HCT116 (cell line): ENCODE measurements around the gene C1orf167. TPM values are rescaled to one million over a fixed set of nuclear protein-coding genes. Genes with fewer than 3 reads are reported as not detected.

Source experiments
- ATAC-seq: fragments of 200-7000 bp; cut with Tn5 transposase; 2 replicates; pipeline ENCODE4 v1.9.1; 2020; ENCODE audit warnings: mild to moderate bottlenecking, moderate library complexity
- BruUV-seq: library from RNA; stranded (reverse); fragments of 400-500 nt; replicated peaks from 2 replicates; lab custom pipeline; 2021; lab: Mats Ljungman, UMichigan
- CTCF ChIA-PET: fragments of 300-600 bp; sonication (Branson Sonifier 250); formaldehyde crosslinking; loops from one replicate; lab custom pipeline; 2021; ENCODE audit warnings: antibody characterized with exemption; lab: Charles Lee
- POLR2A ChIA-PET: fragments of 300-600, 350-600 bp; sonication (Branson Sonifier 250); formaldehyde crosslinking; loops from one replicate; lab custom pipeline; 2021; ENCODE audit warnings: antibody characterized with exemption; lab: Charles Lee
- RAD21 ChIA-PET, 2 experiments: fragments of 300-600 bp; sonication (Branson Sonifier 250); formaldehyde crosslinking; loops; one replicate each; lab custom pipeline; 2023; ENCODE audit warnings: low total read pairs in 2 of 2; ENCODE audit not compliant: uncharacterized antibody in 2 of 2, unreplicated experiment in 2 of 2, low non-redundant PET in 1 of 2; lab: Charles Lee
- DNase-seq: peaks from one replicate; pipeline ENCODE4 v3.0.0-alpha.2; 2010; ENCODE audit warnings: low read depth, low spot score
- H2AFZ ChIP-seq: fragments of 200-600 bp; shearing (Covaris generic), sonication (generic); 2 replicates; pipeline ENCODE4 v1.6.1; 2017; ENCODE audit warnings: low read depth, mixed run types, mixed read lengths, antibody characterized with exemption, low read length; ENCODE audit not compliant: poor library complexity, severe bottlenecking
- H3K27ac ChIP-seq: 2 replicates; pipeline ENCODE4 v1.5.1; 2012; ENCODE audit warnings: low read depth, low read length
- H3K27me3 ChIP-seq: fragments of 200-600 bp; sonication (generic); 2 replicates; pipeline ENCODE4 v1.6.1; 2016; ENCODE audit warnings: mixed run types, low read length, mixed read lengths; ENCODE audit not compliant: insufficient read depth
- H3K36me3 ChIP-seq, 2 experiments: fragments of 200-500 bp in 1 of 2; fragments of 200-600 bp in 1 of 2; sonication (Bioruptor generic) in 1 of 2; sonication (generic) in 1 of 2; 2 replicates each; pipeline versions ENCODE4 v1.5.1 to v1.6.1; 2014 to 2016; ENCODE audit warnings: low read length in 2 of 2, inconsistent platforms in 1 of 2, mixed read lengths in 1 of 2, mixed run types in 1 of 2; ENCODE audit not compliant: insufficient read depth in 2 of 2, control insufficient read depth in 1 of 2
- H3K4me1 ChIP-seq, 2 experiments: fragments of 200-600 bp in 1 of 2; sonication (generic) in 1 of 2; 2 replicates each; pipeline versions ENCODE4 v1.5.1 to v1.6.1; 2012 to 2017; ENCODE audit warnings: low read length in 2 of 2, inconsistent platforms in 1 of 2, mild to moderate bottlenecking in 1 of 2, mixed read lengths in 1 of 2, mixed run types in 1 of 2, moderate library complexity in 1 of 2; ENCODE audit not compliant: insufficient read depth in 2 of 2, control insufficient read depth in 1 of 2
- H3K4me2 ChIP-seq: fragments of 200-600 bp; sonication (generic); 2 replicates; pipeline ENCODE4 v1.6.1; 2017; ENCODE audit warnings: mixed run types, low read length, mixed read lengths
- H3K4me3 ChIP-seq, 2 experiments: fragments of 200-600 bp in 1 of 2; sonication (generic) in 1 of 2; replicated peaks in 1 of 2; 2 replicates each; pipeline ENCODE4 v1.5.1; 2011 to 2016; ENCODE audit warnings: low read length in 2 of 2, control low read depth in 1 of 2, low read depth in 1 of 2, mild to moderate bottlenecking in 1 of 2, mixed read lengths in 1 of 2, mixed run types in 1 of 2
- H3K79me2 ChIP-seq: fragments of 200-600 bp; sonication (generic); 2 replicates; pipeline ENCODE4 v1.6.1; 2017; ENCODE audit warnings: mild to moderate bottlenecking, mixed run types, low read length, moderate library complexity, mixed read lengths; ENCODE audit not compliant: insufficient read depth
- H3K9ac ChIP-seq: fragments of 200-600 bp; sonication (generic); 2 replicates; pipeline ENCODE4 v1.6.1; 2016; ENCODE audit warnings: low read length, mixed read lengths
- H3K9me2 ChIP-seq: fragments of 200-600 bp; sonication (generic), shearing (Covaris generic); 2 replicates; pipeline ENCODE4 v1.6.1; 2017; ENCODE audit warnings: mixed run types, mild to moderate bottlenecking, moderate library complexity; ENCODE audit not compliant: insufficient read depth
- H3K9me3 ChIP-seq, 2 experiments: fragments of 200-500 bp in 1 of 2; fragments of 200-600 bp in 1 of 2; sonication (Bioruptor generic) in 1 of 2; sonication (generic) in 1 of 2; 2 replicates each; pipeline ENCODE4 v1.6.1; 2014 to 2017; ENCODE audit warnings: low read length in 2 of 2, mixed read lengths in 2 of 2, inconsistent platforms in 1 of 2, low read depth in 1 of 2, mild to moderate bottlenecking in 1 of 2, mixed run types in 1 of 2, moderate library complexity in 1 of 2; ENCODE audit not compliant: control insufficient read depth in 1 of 2, insufficient read depth in 1 of 2
- H4K20me1 ChIP-seq: fragments of 200-600 bp; sonication (generic), shearing (Covaris generic); 2 replicates; pipeline ENCODE4 v1.6.1; 2017; ENCODE audit warnings: mixed run types, mild to moderate bottlenecking, moderate library complexity; ENCODE audit not compliant: insufficient read depth
- CBX3 ChIP-seq: IDR thresholded peaks from 2 replicates; pipeline ENCODE4 v1.6.1; 2012; ENCODE audit warnings: low read depth
- CTCF ChIP-seq, 3 experiments: fragments of 200-600 bp in 1 of 3; sonication (generic) in 1 of 3; IDR thresholded peaks in 2 of 3; conservative IDR thresholded peaks in 1 of 3; 2 replicates each; pipeline ENCODE4 v1.5.1; 2012 to 2017; ENCODE audit warnings: low read depth in 2 of 3, low read length in 2 of 3, antibody characterized with exemption in 1 of 3, borderline replicate concordance in 1 of 3, control low read depth in 1 of 3, mild to moderate bottlenecking in 1 of 3, mixed read lengths in 1 of 3, mixed run types in 1 of 3, moderate library complexity in 1 of 3; ENCODE audit not compliant: insufficient read depth in 1 of 3
- ELF1 ChIP-seq: IDR thresholded peaks from 2 replicates; pipeline ENCODE4 v1.6.1; 2012; ENCODE audit warnings: low read depth, borderline replicate concordance
- EZH2phosphoT487 ChIP-seq: fragments of 200-600 bp; IDR thresholded peaks from 2 replicates; pipeline ENCODE4 v1.6.1; 2018; ENCODE audit warnings: antibody characterized with exemption, borderline replicate concordance
- MAX ChIP-seq: IDR thresholded peaks from 2 replicates; pipeline ENCODE4 v1.6.1; 2012
- POLR2A ChIP-seq: IDR thresholded peaks from 2 replicates; pipeline ENCODE4 v1.7.0; 2011; ENCODE audit warnings: borderline replicate concordance; ENCODE audit not compliant: insufficient read depth, insufficient read length; ENCODE audit errors: extremely low read depth
- POLR2AphosphoS5 ChIP-seq: IDR thresholded peaks from 2 replicates; pipeline ENCODE4 v1.6.1; 2011; ENCODE audit warnings: mild to moderate bottlenecking, low read depth, low read length, moderate library complexity
- RAD21 ChIP-seq: IDR thresholded peaks from 2 replicates; pipeline ENCODE4 v1.6.1; 2012; ENCODE audit warnings: low read depth, mild to moderate bottlenecking
- REST ChIP-seq: IDR thresholded peaks from 2 replicates; pipeline ENCODE4 v1.6.1; 2012; ENCODE audit warnings: low read depth
- SP1 ChIP-seq: IDR thresholded peaks from 2 replicates; pipeline ENCODE4 v1.6.1; 2012; ENCODE audit warnings: low read depth
- SRF ChIP-seq: IDR thresholded peaks from 2 replicates; pipeline ENCODE4 v1.6.1; 2012; ENCODE audit warnings: low read depth
- YY1 ChIP-seq: IDR thresholded peaks from 2 replicates; pipeline ENCODE4 v1.6.1; 2011; ENCODE audit warnings: low read length, low read depth, moderate library complexity, mild to moderate bottlenecking; ENCODE audit not compliant: insufficient replicate concordance; ENCODE audit errors: extremely low read depth
- ZFX ChIP-seq: fragments of 450-650 bp; IDR thresholded peaks from 2 replicates; pipeline ENCODE4 v1.6.1; 2017
- ZNF274 ChIP-seq: fragments of 200-500 bp; sonication (Bioruptor generic); IDR thresholded peaks from 2 replicates; pipeline ENCODE4 v1.6.1; 2014; ENCODE audit warnings: mild to moderate bottlenecking, low read depth, low read length, inconsistent platforms
- intact Hi-C: fragments of 100-400 bp; cut with micrococcal nuclease; formaldehyde crosslinking; loops from 2 replicates; pipeline ENCODE4 v1.10.0; 2022
- total RNA-seq: library from RNA; stranded (reverse); gene quantifications from one replicate; pipeline ENCODE4 v1.2.1, GENCODE V29; 2021; ENCODE audit not compliant: unreplicated experiment

Gene C1orf167
- total RNA-seq, 1 experiment from 2014 or later = 0.12 TPM

GRCh38 chr1:11831945-11832725, 70.1 kb downstream of the C1orf167 start:
- Histone ChIP-seq H3K79me2 (no peaks in the 10 kb centered on the region), H3K9me2 (no peaks in the 10 kb centered on the region), H3K27me3 (no peaks in the 10 kb centered on the region), H3K4me3 (no peak overlapping the region), H3K36me3 (peaks cover 5 to 20% of the 10 kb centered on the region in 2 experiments; a peak in 2 of 4 replicates), H2AFZ (no peak overlapping the region), H3K27ac (no peak overlapping the region), H3K9ac (no peak overlapping the region), H3K9me3 (no peaks in the 10 kb centered on the region), H4K20me1 (no peaks in the 10 kb centered on the region), H3K4me2 (no peak overlapping the region), H3K4me1 (no peaks in the 10 kb centered on the region)
- ChIA-PET RAD21 (no interaction called here), POLR2A (interaction anchor here (1.5 kb wide), 1 partner anchor 76 kb away, joined by 4 read pairs; no protein-coding TSS in a partner anchor), CTCF (no interaction called here)
- DNase-seq = no peak
- ATAC-seq = no peak
- intact Hi-C loops = loop anchor here (10.0 kb wide), 2 partner anchors 373 to 797 kb away; no protein-coding TSS in a partner anchor
- TF ChIP-seq ZFX (no peak), ELF1 (no peak), EZH2phosphoT487 (no peak)
- BruUV-seq = no TSS peak

GRCh38 chr1:11833497-11833896, 71.5 kb downstream of the C1orf167 start:
- H3K9me2 ChIP-seq = no peaks in the 10 kb centered on the region
- BruUV-seq = no TSS peak
- intact Hi-C loops = loop anchor here (10.0 kb wide), 2 partner anchors 371 to 799 kb away; no protein-coding TSS in a partner anchor
- H3K9ac ChIP-seq = no peak overlapping the region
- H3K79me2 ChIP-seq = no peaks in the 10 kb centered on the region
- CTCF ChIA-PET = no interaction called here
- no peak overlapping the region for H3K27ac ChIP-seq
- RAD21 ChIA-PET = no interaction called here
- POLR2A ChIA-PET = no interaction called here
- H3K36me3 ChIP-seq = peaks cover 5 to 19% of the 10 kb centered on the region in 2 experiments; a peak in 2 of 4 replicates
- H4K20me1 ChIP-seq = no peaks in the 10 kb centered on the region
- H2AFZ ChIP-seq = no peak overlapping the region
- no peaks in the 10 kb centered on the region for H3K27me3 ChIP-seq
- H3K4me2 ChIP-seq = no peak overlapping the region
- no peaks in the 10 kb centered on the region for H3K9me3 ChIP-seq
- DNase-seq = no peak
- no peak for ATAC-seq
- no peak overlapping the region for H3K4me3 ChIP-seq
- H3K4me1 ChIP-seq = no peaks in the 10 kb centered on the region
- TF ChIP-seq RAD21 = no peak
- TF ChIP-seq CBX3 = no peak
- no peak for TF ChIP-seq SRF
- TF ChIP-seq CTCF (IDR thresholded peaks at IDR 0.05 in 2 of 3, conservative IDR thresholded peaks at IDR 0.05 in 1 of 3; ENCODE audit: borderline replicate concordance in 1 of 3, insufficient read depth in 1 of 3, low read depth in 2 of 3, low read length in 2 of 3) = no peak
- no peak for TF ChIP-seq YY1
- TF ChIP-seq ZNF274 = no peak
- no peak for TF ChIP-seq POLR2AphosphoS5
- TF ChIP-seq EZH2phosphoT487 = no peak
- no peak for TF ChIP-seq SP1
- no peak for TF ChIP-seq POLR2A
- TF ChIP-seq REST = no peak
- TF ChIP-seq MAX = no peak
